Hepatocyte (in vitro differentiated cells): ENCODE measurements around the gene OR51E1.

ENCODE experiments used
- EZH2 ChIP-seq: fragments of 200-600 bp; sonication (generic); IDR thresholded peaks from 2 replicates; pipeline ENCODE4 v1.6.1; 2016; ENCODE audit warnings: antibody characterized with exemption, mild to moderate bottlenecking, borderline replicate concordance
- TF ChIP-seq, protein P1 (sequence below): fragments of 200-600 bp; sonication (generic); IDR thresholded peaks from 2 replicates; pipeline ENCODE4 v1.5.1; 2016; ENCODE audit warnings: antibody characterized with exemption, mild to moderate bottlenecking; ENCODE audit not compliant: poor library complexity

DNA sequence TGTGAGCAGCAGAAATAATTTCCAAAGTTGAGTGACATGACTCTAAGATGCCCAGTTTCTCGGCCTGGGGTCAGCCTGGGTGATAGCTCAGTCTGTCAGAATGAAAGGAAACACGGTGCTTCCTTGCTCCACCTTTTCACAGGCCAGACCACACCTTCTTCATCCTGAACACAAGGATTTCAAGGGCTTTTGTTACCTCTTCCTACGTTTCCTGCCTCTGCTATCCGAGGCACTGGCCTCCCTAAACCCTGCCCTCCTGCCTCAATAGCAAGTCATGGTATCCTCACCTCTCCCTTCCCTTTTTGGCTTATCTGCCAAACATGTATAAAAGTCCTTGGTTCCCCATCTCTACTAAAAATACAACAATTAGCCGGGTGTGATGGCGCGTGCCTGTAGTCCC lies 1.7 kb upstream of the OR51E1 start:
- TF ChIP-seq, protein P1, sequence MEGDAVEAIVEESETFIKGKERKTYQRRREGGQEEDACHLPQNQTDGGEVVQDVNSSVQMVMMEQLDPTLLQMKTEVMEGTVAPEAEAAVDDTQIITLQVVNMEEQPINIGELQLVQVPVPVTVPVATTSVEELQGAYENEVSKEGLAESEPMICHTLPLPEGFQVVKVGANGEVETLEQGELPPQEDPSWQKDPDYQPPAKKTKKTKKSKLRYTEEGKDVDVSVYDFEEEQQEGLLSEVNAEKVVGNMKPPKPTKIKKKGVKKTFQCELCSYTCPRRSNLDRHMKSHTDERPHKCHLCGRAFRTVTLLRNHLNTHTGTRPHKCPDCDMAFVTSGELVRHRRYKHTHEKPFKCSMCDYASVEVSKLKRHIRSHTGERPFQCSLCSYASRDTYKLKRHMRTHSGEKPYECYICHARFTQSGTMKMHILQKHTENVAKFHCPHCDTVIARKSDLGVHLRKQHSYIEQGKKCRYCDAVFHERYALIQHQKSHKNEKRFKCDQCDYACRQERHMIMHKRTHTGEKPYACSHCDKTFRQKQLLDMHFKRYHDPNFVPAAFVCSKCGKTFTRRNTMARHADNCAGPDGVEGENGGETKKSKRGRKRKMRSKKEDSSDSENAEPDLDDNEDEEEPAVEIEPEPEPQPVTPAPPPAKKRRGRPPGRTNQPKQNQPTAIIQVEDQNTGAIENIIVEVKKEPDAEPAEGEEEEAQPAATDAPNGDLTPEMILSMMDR, result no peak
- TF ChIP-seq EZH2, result no peak
